Upper lobe of right lung (tissue), 1 donor: ENCODE results near the gene NAV3. TPM values are rescaled to one million over a fixed set of nuclear protein-coding genes. Genes with fewer than 3 reads are reported as not detected.

Experiments used
- ATAC-seq: fragments of 200-7000 bp; cut with Tn5 transposase; one replicate; pipeline ENCODE4 v1.9.1; 2020; ENCODE audit warnings: mild to moderate bottlenecking, moderate library complexity
- DNase-seq: peaks from one replicate; pipeline ENCODE4 v3.0.0-alpha.2; 2020
- H3K27ac ChIP-seq: fragments of 200-600 bp; one replicate; pipeline ENCODE4 v1.8.0; 2022
- H3K27me3 ChIP-seq: fragments of 200-600 bp; one replicate; pipeline ENCODE4 v1.8.0; 2022; ENCODE audit warnings: mild to moderate bottlenecking
- H3K36me3 ChIP-seq: fragments of 200-600 bp; one replicate; pipeline ENCODE4 v1.8.0; 2022
- H3K4me1 ChIP-seq: fragments of 200-600 bp; one replicate; pipeline ENCODE4 v1.8.0; 2022
- H3K4me3 ChIP-seq: fragments of 200-600 bp; one replicate; pipeline ENCODE4 v1.8.0; 2022; ENCODE audit warnings: mild to moderate bottlenecking
- H3K9me3 ChIP-seq: fragments of 200-600 bp; one replicate; pipeline ENCODE4 v1.8.0; 2022
- intact Hi-C: fragments of 100-400 bp; cut with DNase I; formaldehyde crosslinking; loops from one replicate; pipeline ENCODE4 v1.11.0; 2022
- total RNA-seq: library from RNA; stranded (reverse); fragmentation: NEBNext Ultra II Directional; extraction: Animal tissue kit (Norgen Biotek cat#: 25700); gene quantifications from one replicate; pipeline ENCODE4 v1.2.1, GENCODE V29; 2021
- TF ChIP-seq, protein P1 (sequence below): fragments of 200-600 bp; IDR thresholded peaks from one replicate; pipeline ENCODE4 v1.8.0; 2022; ENCODE audit warnings: antibody characterized with exemption
- donor health status: DM: no; HTN: yes; CAD: no; lungs with severe emphysema.

The NAV3 gene
- total RNA-seq, 1 donor from 2014 or later, result 17.8 TPM

DNA sequence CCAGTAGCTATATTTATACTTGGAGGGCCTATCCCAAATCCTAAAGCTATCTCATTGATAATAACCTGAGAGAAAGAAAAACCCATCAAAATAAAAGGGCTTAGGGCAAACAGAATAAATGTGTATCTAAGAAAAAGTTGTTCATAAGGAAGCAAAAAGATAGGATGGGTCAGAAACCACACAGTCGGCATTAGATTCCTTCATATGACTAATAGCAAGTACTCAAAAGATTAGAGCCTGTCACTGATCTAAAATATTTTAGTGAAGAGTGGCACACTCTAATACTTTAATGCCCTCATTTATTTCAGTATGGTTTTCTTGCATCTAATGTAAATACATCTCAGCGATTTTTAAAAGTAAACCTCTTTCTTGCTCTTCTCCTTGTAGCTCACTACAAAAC lies 17.1 kb upstream of the NAV3 start:
- H3K9me3 ChIP-seq, result no peaks in the 10 kb centered on the region
- ATAC-seq (no peak), DNase-seq (no peak)
- intact Hi-C loops, result no loop called here
- H3K4me1 ChIP-seq, result no peaks in the 10 kb centered on the region
- H3K27ac ChIP-seq, result no peak overlapping the region
- TF ChIP-seq, protein P1, sequence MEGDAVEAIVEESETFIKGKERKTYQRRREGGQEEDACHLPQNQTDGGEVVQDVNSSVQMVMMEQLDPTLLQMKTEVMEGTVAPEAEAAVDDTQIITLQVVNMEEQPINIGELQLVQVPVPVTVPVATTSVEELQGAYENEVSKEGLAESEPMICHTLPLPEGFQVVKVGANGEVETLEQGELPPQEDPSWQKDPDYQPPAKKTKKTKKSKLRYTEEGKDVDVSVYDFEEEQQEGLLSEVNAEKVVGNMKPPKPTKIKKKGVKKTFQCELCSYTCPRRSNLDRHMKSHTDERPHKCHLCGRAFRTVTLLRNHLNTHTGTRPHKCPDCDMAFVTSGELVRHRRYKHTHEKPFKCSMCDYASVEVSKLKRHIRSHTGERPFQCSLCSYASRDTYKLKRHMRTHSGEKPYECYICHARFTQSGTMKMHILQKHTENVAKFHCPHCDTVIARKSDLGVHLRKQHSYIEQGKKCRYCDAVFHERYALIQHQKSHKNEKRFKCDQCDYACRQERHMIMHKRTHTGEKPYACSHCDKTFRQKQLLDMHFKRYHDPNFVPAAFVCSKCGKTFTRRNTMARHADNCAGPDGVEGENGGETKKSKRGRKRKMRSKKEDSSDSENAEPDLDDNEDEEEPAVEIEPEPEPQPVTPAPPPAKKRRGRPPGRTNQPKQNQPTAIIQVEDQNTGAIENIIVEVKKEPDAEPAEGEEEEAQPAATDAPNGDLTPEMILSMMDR, result no peak
- H3K4me3 ChIP-seq, result no peak overlapping the region
- H3K36me3 ChIP-seq, result no peaks in the 10 kb centered on the region
- no peaks in the 10 kb centered on the region for H3K27me3 ChIP-seq

DNA sequence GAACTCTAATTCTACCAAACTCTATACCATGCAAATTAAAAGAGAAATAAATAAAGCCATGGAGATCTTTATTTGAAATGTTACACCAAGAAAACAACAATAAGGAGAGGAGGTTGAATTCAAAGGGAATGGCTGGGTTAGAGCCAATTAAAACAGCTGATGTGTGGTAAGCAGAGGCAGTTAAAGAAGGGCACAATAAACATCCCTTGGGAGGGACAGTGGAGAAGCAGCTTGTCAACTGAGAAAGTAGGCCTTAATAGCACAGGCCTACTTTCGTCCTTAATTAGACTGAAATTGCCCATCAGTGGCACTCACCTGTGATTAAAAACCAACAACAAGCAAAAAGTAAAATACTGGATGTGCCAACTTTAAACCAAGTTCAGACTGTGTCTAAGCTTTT lies 16.3 kb upstream of the NAV3 start:
- no peak for DNase-seq
- Histone ChIP-seq H3K4me3 (no peak overlapping the region), H3K4me1 (no peaks in the 10 kb centered on the region), H3K27me3 (no peaks in the 10 kb centered on the region), H3K9me3 (no peaks in the 10 kb centered on the region), H3K27ac (no peak overlapping the region), H3K36me3 (no peaks in the 10 kb centered on the region)
- intact Hi-C loops, result no loop called here
- no peak for ATAC-seq
- TF ChIP-seq, protein P1, result no peak

DNA sequence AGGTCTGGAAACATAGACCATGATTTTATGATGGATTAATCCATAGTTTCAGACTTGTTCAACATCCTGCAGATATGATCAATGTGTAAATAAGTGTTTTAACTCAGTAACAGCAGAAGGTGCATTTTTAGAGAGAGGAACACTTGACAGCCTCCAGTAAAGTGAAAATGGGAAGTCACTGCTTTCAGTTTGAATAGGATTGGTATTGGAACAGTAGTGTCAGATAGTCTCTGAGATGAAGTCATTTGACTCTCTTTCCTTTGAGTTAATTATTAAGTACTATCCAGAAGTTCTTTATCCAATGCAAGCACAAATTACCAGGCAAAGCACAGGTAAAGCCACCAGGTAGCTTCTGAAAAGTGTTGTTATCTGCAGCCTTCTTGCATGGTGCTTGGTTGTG lies 14.5 kb upstream of the NAV3 start:
- H3K27me3 ChIP-seq, result no peaks in the 10 kb centered on the region
- TF ChIP-seq, protein P1, result no peak
- intact Hi-C loops, result no loop called here

DNA sequence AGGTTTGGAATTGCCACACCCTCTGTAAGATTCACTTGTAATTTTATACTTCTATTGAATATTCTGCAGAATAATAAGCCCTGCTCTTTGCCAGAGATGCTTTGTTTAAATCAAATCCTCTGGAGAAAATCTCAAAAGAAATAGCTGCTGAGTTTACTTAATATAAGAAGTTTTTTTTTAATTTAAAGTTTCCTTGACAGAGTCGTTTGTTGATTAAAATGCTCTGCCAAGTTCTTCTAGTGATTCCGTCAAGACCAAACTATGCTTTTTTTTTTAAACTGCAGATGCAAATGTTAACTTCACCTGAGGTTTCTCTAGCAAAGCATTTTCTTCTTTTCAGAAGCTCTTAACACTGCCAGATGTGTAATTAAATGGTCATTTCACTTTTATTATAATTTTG lies 13.4 kb upstream of the NAV3 start:
- ATAC-seq (no peak), DNase-seq (no peak)

More for the DNA sequence above, 14.5 kb upstream of the NAV3 start:
- H3K4me1 ChIP-seq, result no peaks in the 10 kb centered on the region
- no peak for ATAC-seq
- H3K27ac ChIP-seq, result no peak overlapping the region
- H3K36me3 ChIP-seq, result no peaks in the 10 kb centered on the region
- no peak for DNase-seq
- H3K4me3 ChIP-seq, result no peak overlapping the region
- H3K9me3 ChIP-seq, result no peaks in the 10 kb centered on the region

DNA sequence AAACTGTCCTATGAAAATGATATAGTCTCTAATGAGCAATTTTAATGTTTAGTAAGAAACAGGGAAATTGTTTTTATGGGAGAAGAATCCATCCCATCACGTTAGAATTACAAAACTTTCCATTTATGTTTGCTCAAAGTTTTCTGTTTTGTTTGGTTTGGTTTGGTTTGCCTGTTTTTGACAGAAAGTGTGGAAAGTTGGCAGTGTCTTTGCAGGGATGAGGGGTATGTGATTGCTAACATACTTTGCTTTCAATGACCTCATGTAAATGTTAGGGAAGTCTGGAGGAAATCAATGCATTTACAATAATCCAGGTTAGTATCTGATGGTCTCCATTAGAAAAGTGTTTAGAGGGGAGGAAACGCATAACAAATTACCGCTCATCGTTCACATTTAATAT lies 12.3 kb upstream of the NAV3 start:
- no peak overlapping the region for H3K27ac ChIP-seq
- no peaks in the 10 kb centered on the region for H3K27me3 ChIP-seq
- H3K9me3 ChIP-seq, result no peaks in the 10 kb centered on the region
- DNase-seq (no peak), ATAC-seq (no peak)
- H3K4me1 ChIP-seq, result no peaks in the 10 kb centered on the region
- intact Hi-C loops, result no loop called here
- TF ChIP-seq, protein P1, result no peak
- no peaks in the 10 kb centered on the region for H3K36me3 ChIP-seq
- H3K4me3 ChIP-seq, result no peak overlapping the region

More for the DNA sequence above, 13.4 kb upstream of the NAV3 start:
- no peak overlapping the region for H3K27ac ChIP-seq
- H3K27me3 ChIP-seq, result no peaks in the 10 kb centered on the region
- intact Hi-C loops, result no loop called here
- H3K36me3 ChIP-seq, result no peaks in the 10 kb centered on the region
- no peak overlapping the region for H3K4me3 ChIP-seq
- no peaks in the 10 kb centered on the region for H3K4me1 ChIP-seq
- TF ChIP-seq, protein P1, result no peak
- no peaks in the 10 kb centered on the region for H3K9me3 ChIP-seq

DNA sequence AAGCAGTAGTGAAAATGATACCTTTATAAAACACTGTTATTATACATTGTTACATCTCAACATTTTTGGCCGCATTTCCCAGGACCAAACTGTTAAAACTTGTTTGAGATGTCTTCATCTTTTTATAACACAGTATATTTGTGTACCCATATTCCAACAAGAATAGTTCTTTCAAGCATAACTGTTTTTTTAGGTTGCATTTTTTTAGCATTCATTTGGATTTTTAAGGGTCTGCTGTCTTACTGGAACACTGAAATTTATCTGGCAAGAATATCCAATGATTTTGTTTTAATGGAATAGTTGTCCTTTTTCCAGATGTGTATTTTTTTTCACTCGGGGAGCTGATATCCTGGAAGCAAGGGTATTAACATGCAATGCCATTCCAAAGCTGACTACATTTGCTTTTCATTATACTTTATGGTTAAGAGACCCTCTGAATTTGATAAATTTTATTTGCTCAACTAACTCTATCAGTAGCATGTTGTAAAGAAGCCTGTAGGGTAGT lies 8.9 kb upstream of the NAV3 start:
- Histone ChIP-seq H3K4me3 (no peak overlapping the region), H3K36me3 (no peaks in the 10 kb centered on the region), H3K27me3 (no peaks in the 10 kb centered on the region), H3K27ac (no peak overlapping the region), H3K4me1 (no peaks in the 10 kb centered on the region), H3K9me3 (no peaks in the 10 kb centered on the region)
- ATAC-seq, result no peak
- DNase-seq, result no peak
- TF ChIP-seq, protein P1, result no peak
- intact Hi-C loops, result no loop called here
